ENCODE results near the gene ATG9A. TPM values are rescaled to one million over a fixed set of nuclear protein-coding genes. Genes with fewer than 3 reads are reported as not detected.
A peak's percentile ranks its signal among the peaks of the same experiment; 100 is the strongest.

The ATG9A gene
- total and polyA plus RNA-seq, 7 experiments from 2014 or later = 14.0 to 66.0 (median 53.5) TPM

GRCh38 chr2:219223831-219224610, 5.4 kb downstream of the ATG9A start:
- intact Hi-C loops (cut with micrococcal nuclease) = no loop called here
- Histone ChIP-seq H3K4me3 (ENCODE audit: low read length) (no peak overlapping the region), H3K27ac (ENCODE audit: low read depth, low read length) (no peak overlapping the region), H3K27me3 (ENCODE audit: control insufficient read depth in 2 of 2, insufficient read depth in 2 of 2, low read length in 2 of 2) (no peaks in the 10 kb centered on the region), H3K36me3 (ENCODE audit: control insufficient read depth in 2 of 3, insufficient read depth in 3 of 3, low read length in 3 of 3) (peaks cover 26 to 77% (median 29%) of the 10 kb centered on the region in 3 experiments), H3K4me1 (ENCODE audit: control insufficient read depth in 2 of 2, insufficient read depth in 2 of 2, low read length in 2 of 2) (peaks cover 13 to 22% of the 10 kb centered on the region in 2 donors), H3K9me3 (ENCODE audit: control insufficient read depth in 2 of 3, low read length in 3 of 3) (no peaks in the 10 kb centered on the region)
- no peak overlapping the region for H3K4me3 Mint-ChIP-seq
- DNase-seq = no peak
- CTCF ChIA-PET = interaction anchor here (0.6 to 1.0 kb wide), 2 partner anchors 48 to 52 kb away, joined by 3 read pairs; partner anchors contain the start of gene CNPPD1
- H3K36me3 Mint-ChIP-seq = peaks cover 8 to 36% (median 30%) of the 10 kb centered on the region in 5 donors
- ATAC-seq = no peak
- peaks cover 18 to 47% (median 39%) of the 10 kb centered on the region in 7 donors for H3K4me1 Mint-ChIP-seq
- H3K27ac Mint-ChIP-seq = no peak overlapping the region
- peaks cover 0 to 2% (median 0%) of the 10 kb centered on the region in 11 donors for H3K9me3 Mint-ChIP-seq
- POLR2A ChIA-PET = interaction anchor here (1.2 to 2.4 kb wide), 5 partner anchors 18 to 47 kb away, joined by 3 to 6 read pairs (median 3); partner anchors contain the start of gene CNPPD1
- H3K27me3 Mint-ChIP-seq = no peaks in the 10 kb centered on the region

- no peak overlapping the region for H3K4me3 Mint-ChIP-seq
- Histone ChIP-seq H3K9me3 (ENCODE audit: control insufficient read depth in 2 of 3, low read length in 3 of 3) (no peaks in the 10 kb centered on the region), H3K27ac (ENCODE audit: low read depth, low read length) (no peak overlapping the region), H3K4me1 (ENCODE audit: control insufficient read depth in 2 of 2, insufficient read depth in 2 of 2, low read length in 2 of 2) (peaks cover 13 to 14% of the 10 kb centered on the region in 2 donors), H3K36me3 (ENCODE audit: control insufficient read depth in 2 of 3, insufficient read depth in 3 of 3, low read length in 3 of 3) (peaks cover 26 to 73% (median 29%) of the 10 kb centered on the region in 3 experiments), H3K27me3 (ENCODE audit: control insufficient read depth in 2 of 2, insufficient read depth in 2 of 2, low read length in 2 of 2) (no peaks in the 10 kb centered on the region), H3K4me3 (ENCODE audit: low read length) (no peak overlapping the region)
- H3K9me3 Mint-ChIP-seq = no peaks in the 10 kb centered on the region
- ATAC-seq = no peak
- H3K27me3 Mint-ChIP-seq = no peaks in the 10 kb centered on the region
- peaks cover 8 to 36% (median 29%) of the 10 kb centered on the region in 5 donors for H3K36me3 Mint-ChIP-seq
- H3K4me1 Mint-ChIP-seq = peaks cover 11 to 40% (median 32%) of the 10 kb centered on the region in 7 donors
- ChIA-PET POLR2A (interaction anchor here (0.8 to 5.0 kb wide), 4 partner anchors 18 to 34 kb away, joined by 3 to 49 read pairs (median 4); partner anchors contain the start of genes TUBA4A and TUBA4B), CTCF (interaction anchor here (1.0 kb wide), 1 partner anchor 27 kb away, joined by 3 read pairs; no protein-coding TSS in a partner anchor)
- no peak for DNase-seq
- intact Hi-C loops (cut with micrococcal nuclease) = no loop called here
- H3K27ac Mint-ChIP-seq = no peak overlapping the region
Measured at GRCh38 chr2:219221957-219222518, 7.4 kb downstream of the ATG9A start.

GRCh38 chr2:219220652-219221402, 8.6 kb downstream of the ATG9A start:
- DNase-seq = no peak
- Histone ChIP-seq H3K4me3 (ENCODE audit: low read length) (no peak overlapping the region), H3K36me3 (ENCODE audit: control insufficient read depth in 2 of 3, insufficient read depth in 3 of 3, low read length in 3 of 3) (peaks cover 25 to 62% (median 29%) of the 10 kb centered on the region in 3 experiments), H3K27me3 (ENCODE audit: control insufficient read depth in 2 of 2, insufficient read depth in 2 of 2, low read length in 2 of 2) (no peaks in the 10 kb centered on the region), H3K27ac (ENCODE audit: low read depth, low read length) (no peak overlapping the region), H3K9me3 (ENCODE audit: control insufficient read depth in 2 of 3, low read length in 3 of 3) (no peaks in the 10 kb centered on the region), H3K4me1 (ENCODE audit: control insufficient read depth in 2 of 2, insufficient read depth in 2 of 2, low read length in 2 of 2) (peaks cover 13 to 14% of the 10 kb centered on the region in 2 donors)
- ChIA-PET POLR2A (interaction anchor here (0.6 to 5.0 kb wide), 9 partner anchors 8 to 99 kb away, joined by 3 to 49 read pairs (median 5); partner anchors contain the start of genes ANKZF1, ATG9A, CNPPD1 and DNAJB2), CTCF (interaction anchor here (1.2 kb wide), 1 partner anchor 31 kb away, joined by 4 read pairs; no protein-coding TSS in a partner anchor)
- Mint-ChIP-seq H3K9me3 (no peaks in the 10 kb centered on the region), H3K4me1 (peaks cover 7 to 38% (median 31%) of the 10 kb centered on the region in 7 donors), H3K4me3 (peak overlapping the region in 2 of 10 donors; percentile 16 to 40), H3K36me3 (peaks cover 8 to 36% (median 26%) of the 10 kb centered on the region in 5 donors), H3K27ac (peak overlapping the region in 2 of 9 donors; percentile 22 to 81), H3K27me3 (no peaks in the 10 kb centered on the region)
- ATAC-seq = no peak
- intact Hi-C loops (cut with micrococcal nuclease) = no loop called here

- Histone ChIP-seq H3K36me3 (ENCODE audit: control insufficient read depth in 2 of 3, insufficient read depth in 3 of 3, low read length in 3 of 3) (peaks cover 21 to 56% (median 29%) of the 10 kb centered on the region in 3 experiments), H3K27me3 (ENCODE audit: control insufficient read depth in 2 of 2, insufficient read depth in 2 of 2, low read length in 2 of 2) (no peaks in the 10 kb centered on the region), H3K9me3 (ENCODE audit: control insufficient read depth in 2 of 3, low read length in 3 of 3) (no peaks in the 10 kb centered on the region), H3K4me3 (ENCODE audit: low read length) (no peak overlapping the region), H3K4me1 (ENCODE audit: control insufficient read depth in 2 of 2, insufficient read depth in 2 of 2, low read length in 2 of 2) (peaks cover 13 to 14% of the 10 kb centered on the region in 2 donors), H3K27ac (ENCODE audit: low read depth, low read length) (no peak overlapping the region)
- peak overlapping the region in 8 of 10 donors; percentile 9 to 88 (median 66) for H3K4me3 Mint-ChIP-seq
- intact Hi-C loops (cut with micrococcal nuclease) = loop anchor here (1.0 to 2.0 kb wide), 7 partner anchors 9 to 75 kb away; partner anchors contain the start of genes DNAJB2 (in 2 of the 2), ANKZF1 (in 1 of the 2), ATG9A (in 1 of the 2) and NHEJ1 (in 1 of the 2)
- CTCF ChIA-PET = no interaction called here
- H3K9me3 Mint-ChIP-seq = no peaks in the 10 kb centered on the region
- peak overlapping the region in 4 of 9 donors; percentile 33 to 81 (median 64) for H3K27ac Mint-ChIP-seq
- DNase-seq (no peak), ATAC-seq (no peak)
- H3K27me3 Mint-ChIP-seq = no peaks in the 10 kb centered on the region
- POLR2A ChIA-PET = interaction anchor here (1.0 to 5.0 kb wide), 13 partner anchors 9 to 75 kb away, joined by 3 to 49 read pairs (median 8); partner anchors contain the start of genes ANKZF1, ATG9A, CNPPD1 and DNAJB2
- H3K36me3 Mint-ChIP-seq = peaks cover 8 to 31% (median 21%) of the 10 kb centered on the region in 5 donors
- peaks cover 2 to 31% (median 27%) of the 10 kb centered on the region in 7 donors for H3K4me1 Mint-ChIP-seq
Measured at GRCh38 chr2:219219784-219220532, 9.5 kb downstream of the ATG9A start.

GRCh38 chr2:219218732-219219701, 10.4 kb downstream of the ATG9A start, which contains the start of gene ABCB6:
ABCB6 (minus strand) TSS chr2:219218958; CDS start chr2:219218673, 285 bp downstream.
- Histone ChIP-seq H3K4me3 (ENCODE audit: low read length) (peak within 1 kb of the TSS; percentile 60), H3K4me1 (ENCODE audit: control insufficient read depth in 2 of 2, insufficient read depth in 2 of 2, low read length in 2 of 2) (peaks cover 13 to 14% of the 10 kb centered on the region in 2 donors), H3K36me3 (ENCODE audit: control insufficient read depth in 2 of 3, insufficient read depth in 3 of 3, low read length in 3 of 3) (peaks cover 13 to 55% (median 23%) of the 10 kb centered on the region in 3 experiments), H3K27me3 (ENCODE audit: control insufficient read depth in 2 of 2, insufficient read depth in 2 of 2, low read length in 2 of 2) (no peaks in the 10 kb centered on the region), H3K27ac (ENCODE audit: low read depth, low read length) (peak within 1 kb of the TSS; percentile 65), H3K9me3 (ENCODE audit: control insufficient read depth in 2 of 3, low read length in 3 of 3) (no peaks in the 10 kb centered on the region)
- intact Hi-C loops (cut with micrococcal nuclease) = loop anchor here (1.0 to 2.0 kb wide), 9 partner anchors 10 to 76 kb away; partner anchors contain the start of genes ANKZF1 (in 2 of the 2), ATG9A (in 2 of the 2), DNAJB2 (in 2 of the 2) and NHEJ1 (in 2 of the 2)
- Mint-ChIP-seq H3K36me3 (peaks cover 9 to 25% (median 11%) of the 10 kb centered on the region in 5 donors), H3K9me3 (no peaks in the 10 kb centered on the region), H3K27ac (peak within 1 kb of the TSS; percentile 61 to 86 (median 79)), H3K4me3 (peak within 1 kb of the TSS; percentile 78 to 89 (median 82)), H3K4me1 (peaks cover 0 to 29% (median 24%) of the 10 kb centered on the region in 7 donors), H3K27me3 (no peaks in the 10 kb centered on the region)
- ChIA-PET POLR2A (interaction anchor here (0.7 to 5.0 kb wide), 18 partner anchors 7 to 169 kb away, joined by 3 to 49 read pairs (median 6); partner anchors contain the start of genes ANKZF1, ATG9A, CNPPD1 and DNAJB2), CTCF (interaction anchor here (1.3 kb wide), 1 partner anchor 60 kb away, joined by 4 read pairs; no protein-coding TSS in a partner anchor)
- DNase-seq (peak; percentile 72 to 90 (median 85)), ATAC-seq (peak; percentile 92)

All from naive thymus-derived CD4-positive, alpha-beta T cell (primary cell).